GM19395 (cell line): ENCODE measurements around the gene SERINC2.
"Not testable (repeated sequence)": the region's sequence is repeated elsewhere in the genome, so short reads cannot be mapped to it uniquely, and the experiment has no call there.

Source experiments
- ATAC-seq: cut with Tn5 transposase; IDR thresholded peaks from one replicate; pipeline ENCODE4 v1.9.1; 2021; ENCODE audit warnings: mild to moderate bottlenecking, moderate library complexity; ENCODE audit not compliant: unreplicated experiment

Gene SERINC2

GRCh38 chr1:31382379-31382989 lies 30.5 kb upstream of the SERINC2 start:
- ATAC-seq = no peak

GRCh38 chr1:31383967-31384366 lies 29.0 kb upstream of the SERINC2 start:
- ATAC-seq = no peak

GRCh38 chr1:31386576-31387243 lies 26.3 kb upstream of the SERINC2 start:
- ATAC-seq = not testable (repeated sequence)

- no peak for ATAC-seq
Observed at GRCh38 chr1:31387612-31388011, 25.4 kb upstream of the SERINC2 start.

GRCh38 chr1:31389616-31390015 lies 23.4 kb upstream of the SERINC2 start:
- no peak for ATAC-seq

- no peak for ATAC-seq
Observed at GRCh38 chr1:31390071-31390470, 22.9 kb upstream of the SERINC2 start.

- no peak for ATAC-seq
Observed at GRCh38 chr1:31393463-31393862, 19.6 kb upstream of the SERINC2 start.

- ATAC-seq = peak; percentile 76
Observed at GRCh38 chr1:31394584-31395193, 18.3 kb upstream of the SERINC2 start.

GRCh38 chr1:31396633-31397351 lies 16.2 kb upstream of the SERINC2 start:
- ATAC-seq = no peak

- no peak for ATAC-seq
Observed at GRCh38 chr1:31397360-31398095, 15.5 kb upstream of the SERINC2 start.

GRCh38 chr1:31398246-31398645 lies 14.8 kb upstream of the SERINC2 start:
- no peak for ATAC-seq

GRCh38 chr1:31399976-31400375 lies 13.0 kb upstream of the SERINC2 start:
- ATAC-seq = no peak

GRCh38 chr1:31400393-31400792 lies 12.6 kb upstream of the SERINC2 start:
- no peak for ATAC-seq

GRCh38 chr1:31401241-31401640 lies 11.8 kb upstream of the SERINC2 start:
- ATAC-seq = no peak

GRCh38 chr1:31405578-31406245 lies 7.3 kb upstream of the SERINC2 start:
- ATAC-seq = no peak

- no peak for ATAC-seq
Observed at GRCh38 chr1:31407029-31407626, 5.9 kb upstream of the SERINC2 start.

GRCh38 chr1:31408788-31409318 lies 4.2 kb upstream of the SERINC2 start:
- no peak for ATAC-seq

GRCh38 chr1:31409946-31410858 lies 2.8 kb upstream of the SERINC2 start:
- ATAC-seq = no peak

- ATAC-seq = no peak
Observed at GRCh38 chr1:31410871-31411270, 2.1 kb upstream of the SERINC2 start.
